Measurements from ENCODE around the gene TRAK2. TPM values are rescaled to one million over a fixed set of nuclear protein-coding genes. Genes with fewer than 3 reads are reported as not detected.

Gene TRAK2
- total RNA-seq, 2 donors from 2014 or later, result 89.7 to 130 TPM

- no peak for DNase-seq (ENCODE audit: low spot score)
- Histone ChIP-seq H3K36me3 (peaks cover 22% of the 10 kb centered on the region), H3K27me3 (no peaks in the 10 kb centered on the region), H3K9me3 (no peaks in the 10 kb centered on the region), H3K27ac (no peak overlapping the region), H3K4me1 (peaks cover 0 to 12% of the 10 kb centered on the region in 2 donors), H3K4me3 (no peak overlapping the region)
- TF ChIP-seq CTCF (IDR thresholded peaks at IDR 0.05), result no peak
These were observed 16.4 kb upstream of the TRAK2 start for GRCh38 chr2:201467666-201468065.

GRCh38 chr2:201466050-201466675, 14.9 kb upstream of the TRAK2 start:
- H3K9me3 ChIP-seq, result no peaks in the 10 kb centered on the region
- no peak for DNase-seq (ENCODE audit: low spot score)
- peaks cover 31% of the 10 kb centered on the region for H3K36me3 ChIP-seq
- peaks cover 0 to 12% of the 10 kb centered on the region in 2 donors for H3K4me1 ChIP-seq
- no peaks in the 10 kb centered on the region for H3K27me3 ChIP-seq
- no peak overlapping the region for H3K4me3 ChIP-seq
- no peak for TF ChIP-seq CTCF (IDR thresholded peaks at IDR 0.05)
- H3K27ac ChIP-seq, result peak overlapping the region; percentile 68 to 74

GRCh38 chr2:201465524-201465971, 14.3 kb upstream of the TRAK2 start:
- no peaks in the 10 kb centered on the region for H3K27me3 ChIP-seq
- DNase-seq (ENCODE audit: low spot score), result no peak
- H3K4me1 ChIP-seq, result peaks cover 0 to 12% of the 10 kb centered on the region in 2 donors
- peaks cover 33% of the 10 kb centered on the region for H3K36me3 ChIP-seq
- H3K27ac ChIP-seq, result peak overlapping the region; percentile 68 to 74
- no peak overlapping the region for H3K4me3 ChIP-seq
- no peak for TF ChIP-seq CTCF (IDR thresholded peaks at IDR 0.05)
- no peaks in the 10 kb centered on the region for H3K9me3 ChIP-seq

DNA sequence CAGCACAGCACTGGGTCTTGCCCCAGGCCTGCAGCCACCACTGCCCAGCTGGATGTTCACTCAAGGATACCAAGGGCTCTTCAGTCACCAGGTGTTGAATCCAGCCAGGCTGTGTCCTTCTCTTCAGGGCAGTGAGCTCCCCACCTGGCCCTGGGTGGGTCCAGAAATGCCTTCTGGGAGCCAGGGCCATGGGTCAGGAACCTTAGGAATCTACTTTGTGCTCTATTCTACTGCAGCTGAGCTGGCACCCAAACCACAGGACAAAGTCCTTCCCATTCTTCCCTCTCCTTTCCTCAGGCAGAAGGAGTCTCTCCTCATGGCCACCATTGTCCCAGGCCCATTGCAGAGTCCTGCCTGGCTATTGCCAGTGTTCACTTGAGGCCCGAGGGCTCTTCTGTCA, 13.3 kb upstream of the TRAK2 start:
- DNase-seq (ENCODE audit: low spot score), result no peak
- Histone ChIP-seq H3K27me3 (no peaks in the 10 kb centered on the region), H3K36me3 (peaks cover 40% of the 10 kb centered on the region), H3K4me3 (no peak overlapping the region), H3K27ac (peak overlapping the region in 1 of 2 donors; percentile 7), H3K9me3 (no peaks in the 10 kb centered on the region), H3K4me1 (peaks cover 0 to 12% of the 10 kb centered on the region in 2 donors)
- TF ChIP-seq CTCF (IDR thresholded peaks at IDR 0.05), result no peak

DNA sequence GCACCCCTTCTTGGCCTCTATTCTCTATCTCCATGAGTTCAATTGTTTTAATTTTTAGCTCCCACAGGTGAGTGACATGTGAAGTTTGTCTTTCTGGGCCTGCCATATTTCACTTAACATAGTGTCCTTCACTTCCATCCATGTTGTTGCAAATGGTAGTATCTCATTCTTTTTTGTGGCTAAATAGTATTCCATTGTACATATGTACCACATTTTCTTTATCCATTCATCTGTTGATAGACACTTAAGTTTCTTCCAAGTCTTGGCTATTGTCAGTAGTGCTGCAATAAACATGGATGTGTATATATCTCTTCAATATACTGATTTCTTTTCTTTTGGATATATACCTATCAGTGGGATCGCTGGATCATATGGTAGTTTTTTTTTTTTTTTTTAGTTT, 9.3 kb upstream of the TRAK2 start:
- H3K4me3 ChIP-seq, result no peak overlapping the region
- H3K27ac ChIP-seq, result no peak overlapping the region
- H3K9me3 ChIP-seq, result no peaks in the 10 kb centered on the region
- no peaks in the 10 kb centered on the region for H3K27me3 ChIP-seq
- TF ChIP-seq CTCF (IDR thresholded peaks at IDR 0.05), result no peak
- peaks cover 56% of the 10 kb centered on the region for H3K36me3 ChIP-seq
- peaks cover 0 to 5% of the 10 kb centered on the region in 2 donors for H3K4me1 ChIP-seq
- no peak for DNase-seq (ENCODE audit: low spot score)

DNA sequence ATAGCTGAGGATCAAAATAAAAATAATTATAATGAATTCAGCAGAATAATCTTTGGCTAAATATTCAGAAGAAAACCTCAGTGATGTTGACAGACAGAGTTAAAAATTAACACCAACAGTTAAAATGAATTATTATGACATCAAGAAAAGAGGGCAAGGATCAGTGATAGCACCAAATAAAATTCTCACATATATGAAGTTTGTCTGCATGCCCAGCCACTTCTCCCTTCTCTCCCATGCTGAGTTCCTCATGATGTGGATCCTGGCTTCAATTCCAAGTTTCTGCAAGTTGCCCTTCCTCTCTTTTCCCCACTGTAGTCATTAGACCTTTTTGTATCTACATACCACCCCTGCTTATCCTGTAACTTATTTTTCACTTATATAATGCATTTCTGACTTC, 7.1 kb upstream of the TRAK2 start:
- DNase-seq (ENCODE audit: low spot score), result no peak
- Histone ChIP-seq H3K9me3 (no peaks in the 10 kb centered on the region), H3K4me3 (no peak overlapping the region), H3K27ac (no peak overlapping the region), H3K27me3 (no peaks in the 10 kb centered on the region), H3K4me1 (peaks cover 0 to 3% of the 10 kb centered on the region in 2 donors), H3K36me3 (peaks cover 41% of the 10 kb centered on the region)
- TF ChIP-seq CTCF (IDR thresholded peaks at IDR 0.05), result no peak
